ENCODE measurements around the gene KIF22.

DNA sequence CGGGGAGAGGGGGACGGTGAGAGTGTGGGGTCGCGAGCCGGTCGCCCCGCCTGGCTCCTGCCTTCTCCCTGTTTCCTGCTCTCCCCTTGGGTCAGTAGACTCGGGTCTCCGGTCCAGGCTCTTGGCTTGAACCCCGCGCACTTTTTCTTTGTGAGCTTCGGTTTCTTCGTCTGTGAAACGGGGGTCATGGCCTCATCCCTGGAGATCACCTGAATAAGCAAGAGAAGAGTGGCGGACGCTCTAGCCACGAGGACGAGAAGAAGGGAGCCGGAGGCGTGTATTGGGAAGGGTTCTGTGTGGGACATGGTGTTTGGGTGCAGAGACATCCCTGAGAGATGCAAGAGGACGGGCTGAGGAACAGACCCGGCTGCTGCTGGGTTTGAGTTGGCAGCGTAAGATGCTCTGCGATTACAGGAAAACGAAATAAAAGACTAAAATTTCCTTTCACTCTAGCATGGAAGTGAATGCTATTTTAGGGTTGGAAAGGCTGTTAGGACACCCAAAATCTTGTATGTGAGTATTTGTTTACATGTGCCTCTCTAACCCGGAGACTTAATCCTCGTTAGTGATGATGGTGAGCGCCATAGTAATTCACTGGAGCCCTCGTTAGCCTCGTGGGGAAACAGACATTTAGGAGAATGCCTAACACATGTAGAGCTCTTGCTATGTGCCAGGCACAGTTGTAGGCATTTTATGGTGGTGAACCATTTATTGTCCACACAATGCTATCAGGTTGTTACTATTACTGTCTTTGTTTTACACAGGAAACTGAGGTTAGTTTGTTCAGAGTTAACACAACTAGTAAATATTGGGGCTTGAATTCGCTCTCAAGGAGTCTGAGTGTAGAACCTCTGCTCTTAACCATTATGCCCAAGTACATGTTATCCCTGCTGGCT is 646 bp downstream of the KIF22 start:
- TF ChIP-seq, protein P1, sequence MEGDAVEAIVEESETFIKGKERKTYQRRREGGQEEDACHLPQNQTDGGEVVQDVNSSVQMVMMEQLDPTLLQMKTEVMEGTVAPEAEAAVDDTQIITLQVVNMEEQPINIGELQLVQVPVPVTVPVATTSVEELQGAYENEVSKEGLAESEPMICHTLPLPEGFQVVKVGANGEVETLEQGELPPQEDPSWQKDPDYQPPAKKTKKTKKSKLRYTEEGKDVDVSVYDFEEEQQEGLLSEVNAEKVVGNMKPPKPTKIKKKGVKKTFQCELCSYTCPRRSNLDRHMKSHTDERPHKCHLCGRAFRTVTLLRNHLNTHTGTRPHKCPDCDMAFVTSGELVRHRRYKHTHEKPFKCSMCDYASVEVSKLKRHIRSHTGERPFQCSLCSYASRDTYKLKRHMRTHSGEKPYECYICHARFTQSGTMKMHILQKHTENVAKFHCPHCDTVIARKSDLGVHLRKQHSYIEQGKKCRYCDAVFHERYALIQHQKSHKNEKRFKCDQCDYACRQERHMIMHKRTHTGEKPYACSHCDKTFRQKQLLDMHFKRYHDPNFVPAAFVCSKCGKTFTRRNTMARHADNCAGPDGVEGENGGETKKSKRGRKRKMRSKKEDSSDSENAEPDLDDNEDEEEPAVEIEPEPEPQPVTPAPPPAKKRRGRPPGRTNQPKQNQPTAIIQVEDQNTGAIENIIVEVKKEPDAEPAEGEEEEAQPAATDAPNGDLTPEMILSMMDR (conservative IDR thresholded peaks at IDR 0.05 in 1 of 2, IDR thresholded peaks at IDR 0.05 in 1 of 2; ENCODE audit: extremely low read depth in 1 of 2, insufficient read depth in 1 of 2, low read depth in 1 of 2, low read length in 2 of 2): no peak
- no peak for TF ChIP-seq EZH2 (IDR thresholded peaks at IDR 0.05; ENCODE audit: borderline replicate concordance, low read length)

Measured in mammary epithelial cell (primary cell).